Naive thymus-derived CD8-positive, alpha-beta T cell (primary cell): ENCODE data around the gene KIF26B. TPM values are rescaled to one million over a fixed set of nuclear protein-coding genes. Genes with fewer than 3 reads are reported as not detected.

Experiments
- ATAC-seq, 2 donors: fragments of 150-1000 bp; cut with Tn5 transposase in 1 of 2; sonication (Bioruptor Pico), chemical (Tn5 transposase) in 1 of 2; 1 replicate in 1 of 2; 2 replicates in 1 of 2; pipeline ENCODE4 v1.10.0; 2021; ENCODE audit warnings: mild to moderate bottlenecking in 2 of 2, moderate library complexity in 2 of 2
- POLR2A ChIA-PET: fragments of 350-600 bp; sonication (Branson Sonifier 250); formaldehyde crosslinking; loops from one replicate; lab custom pipeline; 2021; ENCODE audit warnings: antibody characterized with exemption; lab: Charles Lee
- DNase-seq, 10 donors: peaks; one replicate each; pipeline versions ENCODE4 v3.0.0 to v3.0.0-alpha.2; 2020 to 2022
- H3K27ac Mint-ChIP-seq, 10 donors: one replicate each; pipeline ENCODE4 v1.8.0; 2020 to 2022; ENCODE audit warnings: mild to moderate bottlenecking in 10 of 10, mixed read lengths in 10 of 10, moderate library complexity in 4 of 10, inconsistent platforms in 1 of 10
- H3K27me3 Mint-ChIP-seq, 5 donors: one replicate each; pipeline ENCODE4 v1.8.0; 2021 to 2022; ENCODE audit warnings: mixed read lengths in 5 of 5
- H3K36me3 Mint-ChIP-seq, 3 donors: one replicate each; pipeline ENCODE4 v1.8.0; 2020 to 2022; ENCODE audit warnings: mixed read lengths in 3 of 3, mild to moderate bottlenecking in 2 of 3, inconsistent platforms in 1 of 3
- H3K4me1 Mint-ChIP-seq, 4 donors: one replicate each; pipeline ENCODE4 v1.8.0; 2021 to 2022; ENCODE audit warnings: mixed read lengths in 4 of 4
- H3K4me3 Mint-ChIP-seq, 10 donors: one replicate each; pipeline ENCODE4 v1.8.0; 2020 to 2022; ENCODE audit warnings: mild to moderate bottlenecking in 10 of 10, mixed read lengths in 10 of 10, moderate library complexity in 6 of 10, inconsistent platforms in 1 of 10
- H3K9me3 Mint-ChIP-seq, 9 donors: one replicate each; pipeline ENCODE4 v1.8.0; 2020 to 2022; ENCODE audit warnings: mixed read lengths in 9 of 9, mild to moderate bottlenecking in 3 of 9, inconsistent platforms in 1 of 9, moderate library complexity in 1 of 9
- polyA plus RNA-seq, 3 donors: library from polyadenylated mRNA; unstranded; fragments of 300-500 nt; fragmentation: Illumina TruSeq; gene quantifications; one replicate each; pipeline ENCODE4 v1.2.3, GENCODE V29; 2021
- total RNA-seq, 8 experiments: library from RNA in 2 of 8; stranded (reverse) in 2 of 8; gene quantifications; one replicate each; pipeline ENCODE4 v1.2.3 and lab custom pipeline; 2021 to 2026

KIF26B gene
- total and polyA plus RNA-seq, 5 experiments from 2014 or later, result 0.08 to 0.16 TPM; not detected in 3

DNA sequence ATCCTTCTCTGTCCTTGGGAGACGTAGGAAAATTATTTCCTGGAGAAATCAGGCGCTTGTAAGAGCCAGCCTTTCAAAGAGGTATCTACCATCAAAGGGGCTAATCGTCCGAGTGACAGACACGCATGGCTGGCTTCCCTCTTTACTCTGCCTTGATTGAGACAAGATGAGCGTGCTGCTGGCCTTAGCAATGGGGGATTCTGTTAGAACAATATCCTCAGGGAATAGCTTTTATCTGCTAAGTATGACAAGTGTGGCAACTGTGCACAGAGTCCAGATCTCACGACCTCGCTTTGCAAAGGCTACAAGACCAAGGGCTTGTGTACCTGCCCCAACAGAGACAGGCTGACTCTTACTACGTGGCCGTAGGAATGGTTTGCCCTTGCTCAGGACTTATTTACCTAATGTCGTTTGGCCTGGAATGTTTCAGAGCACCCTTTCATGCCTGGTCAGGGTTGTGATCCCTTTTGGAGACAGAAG, 417.1 kb downstream of the KIF26B start:
- peaks cover 0 to 1% (median 0%) of the 10 kb centered on the region in 4 donors for H3K4me1 Mint-ChIP-seq
- no peaks in the 10 kb centered on the region for H3K36me3 Mint-ChIP-seq
- no peak overlapping the region for H3K27ac Mint-ChIP-seq
- no peaks in the 10 kb centered on the region for H3K9me3 Mint-ChIP-seq
- POLR2A ChIA-PET, result no interaction called here
- peaks cover 0 to 5% (median 0%) of the 10 kb centered on the region in 5 donors for H3K27me3 Mint-ChIP-seq
- DNase-seq, result no peak
- ATAC-seq, result no peak
- no peak overlapping the region for H3K4me3 Mint-ChIP-seq

DNA sequence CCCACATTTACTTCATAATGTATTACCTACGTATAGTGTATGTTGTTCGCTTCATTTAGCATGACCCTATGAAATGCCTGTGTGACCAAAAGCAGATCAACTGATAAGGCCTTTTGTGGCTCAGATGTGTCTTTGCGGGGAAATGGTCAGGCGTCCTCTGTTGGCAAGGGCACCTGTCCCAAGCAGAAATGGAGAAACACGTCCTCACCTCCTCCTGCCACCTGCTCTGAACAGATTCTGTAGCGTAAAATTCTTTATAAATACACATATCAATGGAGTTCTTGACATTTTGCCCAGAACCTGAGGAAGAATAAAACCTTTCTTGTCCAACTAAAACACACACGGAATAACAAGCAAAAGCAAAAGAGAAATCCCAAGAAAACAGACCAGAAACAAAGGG, 417.9 kb downstream of the KIF26B start:
- Mint-ChIP-seq H3K4me3 (no peak overlapping the region), H3K27ac (peak overlapping the region in 1 of 10 donors; percentile 6), H3K4me1 (peaks cover 0 to 1% (median 0%) of the 10 kb centered on the region in 4 donors), H3K27me3 (peaks cover 0 to 10% (median 4%) of the 10 kb centered on the region in 5 donors), H3K36me3 (no peaks in the 10 kb centered on the region), H3K9me3 (no peaks in the 10 kb centered on the region)
- POLR2A ChIA-PET, result no interaction called here
- no peak for DNase-seq
- no peak for ATAC-seq

DNA sequence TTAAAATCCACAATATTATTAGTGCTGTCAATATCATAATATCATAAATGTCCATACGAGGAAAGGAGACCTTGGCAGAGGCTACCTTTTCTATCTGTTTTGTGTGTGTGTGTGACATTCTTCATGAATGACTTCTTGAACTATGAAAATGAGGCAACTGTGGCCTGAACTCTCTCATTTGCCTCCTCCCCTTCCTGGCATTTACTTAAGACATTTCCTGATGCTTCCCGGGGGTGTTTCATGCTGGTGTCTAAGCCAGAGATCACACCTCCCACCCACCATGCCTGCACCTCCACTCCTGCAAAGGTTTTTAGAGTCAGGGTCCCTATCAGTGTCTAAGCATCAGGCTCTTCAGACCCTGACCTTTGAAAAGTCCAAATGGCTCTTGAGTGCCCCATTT, 420.9 kb downstream of the KIF26B start:
- H3K27me3 Mint-ChIP-seq, result peaks cover 1 to 27% (median 13%) of the 10 kb centered on the region in 5 donors
- H3K36me3 Mint-ChIP-seq, result no peaks in the 10 kb centered on the region
- H3K4me1 Mint-ChIP-seq, result no peaks in the 10 kb centered on the region
- POLR2A ChIA-PET, result no interaction called here
- DNase-seq (no peak), ATAC-seq (no peak)
- H3K4me3 Mint-ChIP-seq, result no peak overlapping the region
- H3K27ac Mint-ChIP-seq, result no peak overlapping the region
- H3K9me3 Mint-ChIP-seq, result no peaks in the 10 kb centered on the region

DNA sequence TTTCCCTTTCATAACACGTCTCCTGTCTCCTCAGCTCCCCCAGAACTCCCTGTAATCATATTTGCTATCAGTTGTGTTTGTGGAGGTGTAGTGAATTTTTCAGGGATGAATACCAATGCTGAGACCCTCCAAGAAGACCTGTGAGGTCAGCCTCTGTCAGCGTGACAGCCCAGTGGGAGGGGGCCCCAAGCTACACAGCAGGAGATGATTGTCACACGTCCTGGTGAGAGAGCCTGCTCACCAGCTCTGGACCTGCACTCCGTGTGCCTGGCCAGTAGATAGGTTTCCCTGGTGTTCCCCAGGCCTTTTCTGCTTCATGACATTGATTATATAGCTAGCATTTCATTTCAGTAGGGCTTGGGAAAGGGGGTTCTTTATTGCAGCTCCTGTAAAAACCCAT, 421.5 kb downstream of the KIF26B start:
- POLR2A ChIA-PET, result no interaction called here
- Mint-ChIP-seq H3K27me3 (peaks cover 1 to 33% (median 15%) of the 10 kb centered on the region in 5 donors), H3K27ac (no peak overlapping the region), H3K9me3 (no peaks in the 10 kb centered on the region), H3K4me3 (no peak overlapping the region), H3K4me1 (no peaks in the 10 kb centered on the region), H3K36me3 (no peaks in the 10 kb centered on the region)
- ATAC-seq (no peak), DNase-seq (no peak)

DNA sequence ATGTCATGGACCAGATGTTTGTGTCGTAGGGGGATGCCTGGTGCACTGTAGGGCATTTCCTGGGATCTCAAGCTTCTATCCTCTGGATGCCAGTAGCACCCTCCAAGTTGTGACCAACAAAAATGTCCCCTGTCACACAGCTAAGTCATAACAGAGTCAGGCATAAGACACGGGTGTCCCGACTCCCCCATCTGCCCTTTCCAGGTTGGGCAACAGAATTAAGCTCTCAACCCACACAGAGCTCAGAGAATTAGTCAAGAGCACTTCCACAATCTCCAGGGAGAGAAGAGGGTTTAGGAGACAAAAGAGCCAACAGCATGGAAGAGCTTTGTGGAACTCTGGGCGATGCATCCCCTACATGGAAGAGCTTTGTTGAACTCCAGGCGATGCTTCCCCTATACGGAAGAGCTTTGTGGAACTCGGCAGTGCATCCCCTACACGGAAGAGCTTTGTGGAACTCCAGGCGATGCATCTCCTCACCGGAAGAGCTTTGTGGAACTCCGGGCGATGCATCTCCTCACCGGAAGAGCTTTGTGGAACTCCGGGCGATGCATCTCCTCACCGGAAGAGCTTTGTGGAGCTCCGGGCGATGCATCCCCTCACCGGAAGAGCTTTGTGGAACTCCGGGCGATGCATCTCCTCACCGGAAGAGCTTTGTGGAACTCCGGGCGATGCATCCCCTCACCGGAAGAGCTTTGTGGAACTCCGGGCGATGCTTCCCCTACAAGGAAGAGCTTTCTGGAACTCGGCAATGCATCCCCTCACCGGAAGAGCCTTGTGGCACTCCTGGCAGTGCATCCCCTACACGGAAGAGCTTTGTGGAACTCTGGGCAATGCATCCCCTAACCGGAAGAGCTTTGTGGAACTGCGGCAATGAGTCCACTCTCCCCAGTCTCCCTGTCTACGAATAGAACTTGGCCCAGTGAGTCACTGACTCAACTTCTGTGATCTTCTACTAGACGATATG, 422.7 kb downstream of the KIF26B start:
- POLR2A ChIA-PET, result no interaction called here
- ATAC-seq, result no peak
- no peaks in the 10 kb centered on the region for H3K4me1 Mint-ChIP-seq
- no peaks in the 10 kb centered on the region for H3K36me3 Mint-ChIP-seq
- H3K27ac Mint-ChIP-seq, result no peak overlapping the region
- H3K4me3 Mint-ChIP-seq, result no peak overlapping the region
- no peak for DNase-seq
- H3K9me3 Mint-ChIP-seq, result no peaks in the 10 kb centered on the region
- peaks cover 1 to 38% (median 15%) of the 10 kb centered on the region in 5 donors for H3K27me3 Mint-ChIP-seq

DNA sequence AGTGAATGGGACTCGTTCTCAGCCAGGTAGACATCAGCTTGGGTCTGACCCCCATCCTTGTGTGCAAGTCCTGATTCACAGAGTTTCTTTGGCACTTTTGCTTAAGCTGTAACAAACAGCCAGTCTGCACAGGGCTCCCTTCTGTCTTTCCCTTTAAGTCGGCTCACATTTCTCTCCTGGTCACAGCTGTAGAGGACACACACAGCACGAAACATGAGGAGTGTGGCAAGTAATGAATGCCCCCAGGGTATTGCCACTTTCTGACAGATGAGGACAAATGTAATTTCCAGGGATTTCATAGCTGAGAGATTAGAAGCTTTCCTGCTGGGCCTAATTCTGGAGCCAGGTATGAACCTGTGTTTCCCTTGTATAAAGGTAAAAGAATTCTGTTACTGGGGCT, 423.5 kb downstream of the KIF26B start:
- Mint-ChIP-seq H3K4me1 (no peaks in the 10 kb centered on the region), H3K27ac (no peak overlapping the region), H3K4me3 (no peak overlapping the region), H3K9me3 (no peaks in the 10 kb centered on the region), H3K36me3 (no peaks in the 10 kb centered on the region), H3K27me3 (peaks cover 1 to 38% (median 15%) of the 10 kb centered on the region in 5 donors)
- POLR2A ChIA-PET, result no interaction called here
- no peak for ATAC-seq
- no peak for DNase-seq

DNA sequence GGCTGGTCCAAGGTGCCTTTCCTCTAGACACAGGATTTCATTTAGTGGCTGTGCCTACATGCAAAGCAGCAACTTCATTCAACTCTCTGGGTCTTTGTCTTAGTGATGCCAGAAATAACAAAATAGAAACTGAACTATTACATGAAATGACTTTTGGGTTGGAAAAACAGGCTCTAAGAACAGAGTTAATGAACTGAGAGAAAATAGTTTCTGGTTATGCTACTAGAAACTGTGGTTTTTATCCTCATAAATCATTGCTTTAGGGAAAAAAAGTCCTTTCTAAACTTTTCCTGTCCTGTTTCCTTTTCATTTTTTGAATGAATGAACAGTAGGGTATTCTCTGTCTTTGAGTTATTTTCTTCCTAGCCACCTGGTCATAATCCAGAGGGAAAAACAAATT, 424.0 kb downstream of the KIF26B start:
- DNase-seq (no peak), ATAC-seq (no peak)
- Mint-ChIP-seq H3K27ac (no peak overlapping the region), H3K27me3 (peaks cover 1 to 38% (median 15%) of the 10 kb centered on the region in 5 donors), H3K9me3 (no peaks in the 10 kb centered on the region), H3K4me3 (no peak overlapping the region), H3K4me1 (no peaks in the 10 kb centered on the region), H3K36me3 (no peaks in the 10 kb centered on the region)
- POLR2A ChIA-PET, result no interaction called here

DNA sequence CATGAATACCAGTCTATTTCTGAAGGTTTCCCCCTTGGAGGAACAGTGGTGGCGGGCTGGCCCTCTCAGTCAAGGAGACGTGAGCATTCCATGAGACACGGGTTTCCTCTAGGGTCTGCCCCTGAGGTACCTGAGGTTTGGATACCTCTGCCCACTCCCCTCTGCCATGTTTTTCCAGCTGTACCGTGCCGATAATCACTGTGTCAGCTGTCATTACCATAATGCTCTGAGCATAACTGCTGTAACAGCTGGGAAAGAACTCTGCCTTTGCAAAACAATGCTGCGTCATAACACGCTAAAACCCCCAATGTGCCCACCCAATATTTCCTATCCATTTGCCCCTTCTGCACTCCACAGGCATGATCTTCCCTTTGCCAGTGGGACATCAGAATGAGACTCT, 425.1 kb downstream of the KIF26B start:
- no peak overlapping the region for H3K27ac Mint-ChIP-seq
- POLR2A ChIA-PET, result no interaction called here
- no peaks in the 10 kb centered on the region for H3K4me1 Mint-ChIP-seq
- peaks cover 1 to 38% (median 15%) of the 10 kb centered on the region in 5 donors for H3K27me3 Mint-ChIP-seq
- H3K36me3 Mint-ChIP-seq, result no peaks in the 10 kb centered on the region
- no peak overlapping the region for H3K4me3 Mint-ChIP-seq
- no peak for DNase-seq
- peaks cover 0 to 1% (median 0%) of the 10 kb centered on the region in 9 donors for H3K9me3 Mint-ChIP-seq
- no peak for ATAC-seq

DNA sequence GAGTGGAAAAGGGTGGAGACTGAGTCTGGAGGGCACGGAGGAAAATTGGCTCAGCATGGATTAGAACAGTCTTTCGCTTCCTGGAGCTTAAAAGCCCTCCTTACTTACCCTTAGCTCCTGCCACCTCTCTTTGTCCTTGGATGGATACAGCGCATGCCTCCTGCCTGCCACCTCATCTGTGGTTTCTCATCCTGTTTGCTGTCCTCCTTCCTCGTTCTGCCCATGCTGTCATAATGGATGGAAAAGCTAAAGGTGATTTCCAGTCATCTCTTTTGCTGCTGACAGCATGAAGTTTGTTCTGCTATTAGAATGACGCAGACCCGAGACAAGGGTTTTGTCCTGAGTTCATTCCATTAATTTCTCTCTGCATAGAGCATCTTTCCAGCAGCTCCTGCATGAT, 425.9 kb downstream of the KIF26B start:
- DNase-seq (no peak), ATAC-seq (no peak)
- Mint-ChIP-seq H3K27me3 (peaks cover 1 to 38% (median 15%) of the 10 kb centered on the region in 5 donors), H3K36me3 (no peaks in the 10 kb centered on the region), H3K27ac (no peak overlapping the region), H3K4me1 (no peaks in the 10 kb centered on the region), H3K4me3 (no peak overlapping the region), H3K9me3 (peaks cover 0 to 1% (median 0%) of the 10 kb centered on the region in 9 donors)
- POLR2A ChIA-PET, result no interaction called here

DNA sequence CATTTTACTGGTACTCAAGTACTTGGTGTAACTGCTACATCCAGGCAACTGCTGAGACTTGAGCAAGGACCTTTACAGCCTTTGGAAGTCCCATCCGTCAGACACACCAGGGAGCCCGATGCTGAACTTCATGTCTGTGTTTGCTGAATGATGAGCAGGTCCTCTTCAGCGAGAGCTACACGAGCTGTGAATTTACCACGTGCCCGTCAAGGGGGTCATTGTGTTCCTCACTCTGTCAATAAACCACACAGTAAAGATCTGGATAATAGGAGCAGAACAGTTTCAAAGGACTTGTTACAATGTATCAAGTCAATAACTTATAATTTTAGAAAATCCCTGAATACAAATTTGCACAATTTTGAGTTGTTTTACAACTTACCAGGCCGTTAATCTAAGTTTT, 427.2 kb downstream of the KIF26B start:
- no peaks in the 10 kb centered on the region for H3K36me3 Mint-ChIP-seq
- H3K27me3 Mint-ChIP-seq, result peaks cover 1 to 35% (median 14%) of the 10 kb centered on the region in 5 donors
- peaks cover 0 to 1% (median 0%) of the 10 kb centered on the region in 9 donors for H3K9me3 Mint-ChIP-seq
- DNase-seq (no peak), ATAC-seq (no peak)
- H3K4me1 Mint-ChIP-seq, result no peaks in the 10 kb centered on the region
- H3K4me3 Mint-ChIP-seq, result no peak overlapping the region
- POLR2A ChIA-PET, result no interaction called here
- H3K27ac Mint-ChIP-seq, result no peak overlapping the region

DNA sequence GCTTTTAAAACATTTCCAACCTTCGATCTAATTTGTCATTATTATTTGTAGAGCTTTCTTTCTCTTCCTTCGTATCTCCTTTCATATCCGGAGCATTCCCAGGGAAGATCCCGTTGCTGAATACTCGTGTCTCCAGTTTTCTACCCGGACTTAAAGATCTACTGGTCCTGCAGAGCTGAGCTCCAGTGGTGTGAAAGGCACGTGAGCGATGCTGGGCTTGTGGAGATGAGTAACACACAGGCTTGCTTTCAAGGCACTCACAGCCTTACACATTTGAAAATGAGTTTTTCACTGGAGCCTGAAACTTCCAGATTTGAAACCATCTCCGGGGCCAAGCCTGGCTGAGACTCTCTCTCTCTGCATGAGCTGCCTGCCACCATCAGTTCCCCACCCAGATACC, 428.3 kb downstream of the KIF26B start:
- no peak for ATAC-seq
- no peak overlapping the region for H3K4me3 Mint-ChIP-seq
- H3K27ac Mint-ChIP-seq, result no peak overlapping the region
- H3K27me3 Mint-ChIP-seq, result peaks cover 0 to 24% (median 8%) of the 10 kb centered on the region in 5 donors
- no peaks in the 10 kb centered on the region for H3K4me1 Mint-ChIP-seq
- POLR2A ChIA-PET, result no interaction called here
- H3K36me3 Mint-ChIP-seq, result no peaks in the 10 kb centered on the region
- no peak for DNase-seq
- peaks cover 0 to 1% (median 0%) of the 10 kb centered on the region in 9 donors for H3K9me3 Mint-ChIP-seq

DNA sequence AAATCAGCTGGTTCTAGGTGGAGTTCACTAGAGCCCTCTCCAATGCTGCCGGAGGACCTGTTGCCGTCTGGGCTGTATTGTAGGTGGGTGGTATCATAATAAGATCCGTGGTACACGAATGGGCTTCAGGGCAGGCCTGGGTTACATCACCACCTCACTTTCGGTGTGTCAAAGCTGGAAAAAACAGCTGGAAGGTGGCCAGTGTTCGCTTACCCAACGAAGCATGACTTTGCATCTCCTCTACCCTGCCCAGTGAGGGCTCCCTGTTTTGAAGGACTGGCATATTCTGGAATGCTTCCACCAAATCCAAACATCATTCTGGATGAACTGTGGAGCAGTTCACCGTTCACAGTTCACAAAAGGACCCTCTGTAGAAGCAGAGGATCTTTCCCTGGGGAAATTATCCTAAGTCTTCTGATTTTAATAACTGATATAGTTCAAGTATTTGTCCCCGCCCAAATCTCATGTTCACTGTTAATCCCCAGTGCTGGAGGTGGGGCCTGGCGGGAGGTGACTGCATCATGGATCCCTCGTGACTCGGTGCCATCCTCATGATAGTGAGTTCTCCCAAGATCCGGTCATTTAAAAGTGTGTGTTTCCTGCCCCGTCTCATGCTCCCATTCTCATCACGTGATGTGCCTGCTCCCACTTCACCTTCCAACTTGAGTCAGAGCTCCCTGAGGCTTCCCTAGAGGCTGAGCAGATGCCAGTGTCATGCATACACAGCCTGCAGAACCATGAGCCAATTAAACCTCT, 429.0 kb downstream of the KIF26B start:
- Mint-ChIP-seq H3K9me3 (peaks cover 0 to 1% (median 0%) of the 10 kb centered on the region in 9 donors), H3K4me1 (no peaks in the 10 kb centered on the region), H3K36me3 (no peaks in the 10 kb centered on the region), H3K27ac (no peak overlapping the region), H3K4me3 (no peak overlapping the region), H3K27me3 (peaks cover 0 to 20% (median 7%) of the 10 kb centered on the region in 5 donors)
- ATAC-seq (no peak), DNase-seq (no peak)
- POLR2A ChIA-PET, result no interaction called here
